Measurements from ENCODE around the gene ZIC1. TPM values are rescaled to one million over a fixed set of nuclear protein-coding genes. Genes with fewer than 3 reads are reported as not detected.

Gene ZIC1
- total RNA-seq, 3 donors from 2014 or later: 2.0 to 6.1 TPM; not detected in 1

DNA sequence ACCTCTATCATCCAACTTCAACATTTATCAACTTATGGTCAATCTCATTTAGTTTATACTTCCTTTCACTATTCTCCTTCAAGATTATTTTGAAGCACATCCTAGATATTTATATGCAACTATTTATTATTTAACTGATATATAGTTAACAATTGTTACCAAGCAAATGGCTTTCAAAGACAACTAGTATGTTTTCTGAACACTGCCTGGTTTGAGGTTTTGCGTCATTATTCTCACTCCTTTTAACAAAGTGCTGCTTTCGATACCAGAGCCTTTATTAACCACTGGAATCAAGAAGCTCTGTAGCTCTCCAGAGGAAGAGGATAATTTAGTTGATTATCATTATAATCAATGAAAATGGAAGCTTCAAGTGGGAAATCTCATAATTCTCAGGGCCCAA is 19.6 kb downstream of the ZIC1 start:
- Histone ChIP-seq H3K27me3 (peaks cover 0 to 32% of the 10 kb centered on the region in 2 donors), H3K4me3 (no peak overlapping the region)
- intact Hi-C loops (cut with DNase I; ENCODE audit: low total_unique reads): no loop called here

DNA sequence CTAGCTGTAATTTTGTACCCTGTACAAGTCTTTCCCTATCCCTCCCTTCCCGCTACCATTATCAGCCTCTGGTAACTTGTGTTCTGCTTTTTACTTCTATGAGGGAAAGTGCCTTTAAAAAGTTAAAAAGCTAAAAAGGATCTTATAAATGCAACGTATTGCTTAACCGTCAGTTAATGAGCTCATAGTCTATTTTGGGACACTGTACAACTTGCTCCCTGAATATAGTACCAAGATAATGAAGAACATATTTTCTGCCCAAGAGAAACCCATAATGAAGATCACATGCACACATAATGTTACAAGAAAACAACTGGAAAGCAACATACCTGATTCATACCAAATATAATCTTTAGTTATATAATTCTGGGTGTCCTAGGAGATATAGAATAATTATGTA is 22.6 kb downstream of the ZIC1 start:
- Histone ChIP-seq H3K4me1 (no peaks in the 10 kb centered on the region), H3K27me3 (peaks cover 0 to 13% of the 10 kb centered on the region in 2 donors), H3K9me3 (no peaks in the 10 kb centered on the region), H3K27ac (no peak overlapping the region), H3K36me3 (no peaks in the 10 kb centered on the region), H3K4me3 (no peak overlapping the region)
- intact Hi-C loops (cut with DNase I; ENCODE audit: low total_unique reads): no loop called here
- TF ChIP-seq POLR2A (IDR thresholded peaks at IDR 0.05) (no peak), POLR2AphosphoS5 (IDR thresholded peaks at IDR 0.05) (no peak)
- TF ChIP-seq, protein P1, sequence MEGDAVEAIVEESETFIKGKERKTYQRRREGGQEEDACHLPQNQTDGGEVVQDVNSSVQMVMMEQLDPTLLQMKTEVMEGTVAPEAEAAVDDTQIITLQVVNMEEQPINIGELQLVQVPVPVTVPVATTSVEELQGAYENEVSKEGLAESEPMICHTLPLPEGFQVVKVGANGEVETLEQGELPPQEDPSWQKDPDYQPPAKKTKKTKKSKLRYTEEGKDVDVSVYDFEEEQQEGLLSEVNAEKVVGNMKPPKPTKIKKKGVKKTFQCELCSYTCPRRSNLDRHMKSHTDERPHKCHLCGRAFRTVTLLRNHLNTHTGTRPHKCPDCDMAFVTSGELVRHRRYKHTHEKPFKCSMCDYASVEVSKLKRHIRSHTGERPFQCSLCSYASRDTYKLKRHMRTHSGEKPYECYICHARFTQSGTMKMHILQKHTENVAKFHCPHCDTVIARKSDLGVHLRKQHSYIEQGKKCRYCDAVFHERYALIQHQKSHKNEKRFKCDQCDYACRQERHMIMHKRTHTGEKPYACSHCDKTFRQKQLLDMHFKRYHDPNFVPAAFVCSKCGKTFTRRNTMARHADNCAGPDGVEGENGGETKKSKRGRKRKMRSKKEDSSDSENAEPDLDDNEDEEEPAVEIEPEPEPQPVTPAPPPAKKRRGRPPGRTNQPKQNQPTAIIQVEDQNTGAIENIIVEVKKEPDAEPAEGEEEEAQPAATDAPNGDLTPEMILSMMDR (IDR thresholded peaks at IDR 0.05): no peak
- no peak for DNase-seq (ENCODE audit: low spot score in 2 of 2)

More for the DNA sequence above, 19.6 kb downstream of the ZIC1 start:
- H3K36me3 ChIP-seq: no peaks in the 10 kb centered on the region
- no peak for DNase-seq (ENCODE audit: low spot score in 2 of 2)
- no peaks in the 10 kb centered on the region for H3K4me1 ChIP-seq
- TF ChIP-seq, protein P1 (IDR thresholded peaks at IDR 0.05): no peak
- no peaks in the 10 kb centered on the region for H3K9me3 ChIP-seq
- no peak overlapping the region for H3K27ac ChIP-seq

DNA sequence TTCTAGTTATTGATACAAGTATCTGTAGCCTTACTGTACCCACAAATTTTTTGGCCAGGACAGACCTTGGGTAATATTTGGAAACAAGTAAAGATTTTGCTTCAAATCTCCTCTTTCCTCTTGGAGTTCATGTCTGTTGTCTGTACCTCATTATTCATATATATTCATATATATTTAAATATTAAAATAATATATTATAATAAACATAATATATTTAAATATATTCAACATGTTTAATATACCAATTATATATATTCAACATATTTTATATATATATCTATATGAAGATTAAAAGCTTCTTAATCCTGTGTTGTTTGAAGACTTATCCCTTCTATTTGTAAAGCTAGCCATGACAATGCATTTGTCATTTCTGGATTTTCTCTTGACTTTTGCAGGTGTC is 38.1 kb downstream of the ZIC1 start:
- no peaks in the 10 kb centered on the region for H3K9me3 ChIP-seq
- no peak overlapping the region for H3K27ac ChIP-seq
- H3K4me1 ChIP-seq: no peaks in the 10 kb centered on the region
- no peaks in the 10 kb centered on the region for H3K36me3 ChIP-seq
- no peak for DNase-seq (ENCODE audit: low spot score in 2 of 2)
- H3K4me3 ChIP-seq: no peak overlapping the region
- H3K27me3 ChIP-seq: no peaks in the 10 kb centered on the region
- intact Hi-C loops (cut with DNase I; ENCODE audit: low total_unique reads): no loop called here
- TF ChIP-seq POLR2A (IDR thresholded peaks at IDR 0.05): no peak
- TF ChIP-seq, protein P1 (IDR thresholded peaks at IDR 0.05): no peak
- TF ChIP-seq POLR2AphosphoS5 (IDR thresholded peaks at IDR 0.05): no peak

DNA sequence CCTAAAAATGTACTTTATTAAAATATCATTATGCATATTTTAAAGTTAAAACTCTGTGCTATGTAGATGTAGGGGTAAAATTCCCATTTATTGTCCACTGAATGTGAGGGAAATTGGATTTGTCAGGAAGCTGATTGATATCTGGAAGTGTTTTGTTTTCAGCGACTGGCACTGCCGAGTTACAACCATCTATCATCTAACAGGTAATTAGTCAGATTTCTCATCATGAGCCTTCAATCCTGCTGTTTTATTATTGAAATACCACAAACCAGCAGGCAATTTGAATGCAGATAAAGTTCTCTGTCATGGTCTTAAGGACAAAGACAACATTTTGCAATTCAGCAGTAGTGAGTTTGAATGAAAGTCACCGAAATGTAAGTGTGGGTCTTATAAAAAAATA is 40.5 kb downstream of the ZIC1 start:
- H3K4me3 ChIP-seq: no peak overlapping the region
- DNase-seq (ENCODE audit: low spot score in 2 of 2): no peak
- no peaks in the 10 kb centered on the region for H3K36me3 ChIP-seq
- intact Hi-C loops (cut with DNase I; ENCODE audit: low total_unique reads): no loop called here
- no peak overlapping the region for H3K27ac ChIP-seq
- no peaks in the 10 kb centered on the region for H3K27me3 ChIP-seq
- TF ChIP-seq, protein P1 (IDR thresholded peaks at IDR 0.05): no peak
- no peak for TF ChIP-seq POLR2A (IDR thresholded peaks at IDR 0.05)
- no peak for TF ChIP-seq POLR2AphosphoS5 (IDR thresholded peaks at IDR 0.05)
- no peaks in the 10 kb centered on the region for H3K4me1 ChIP-seq
- no peaks in the 10 kb centered on the region for H3K9me3 ChIP-seq

DNA sequence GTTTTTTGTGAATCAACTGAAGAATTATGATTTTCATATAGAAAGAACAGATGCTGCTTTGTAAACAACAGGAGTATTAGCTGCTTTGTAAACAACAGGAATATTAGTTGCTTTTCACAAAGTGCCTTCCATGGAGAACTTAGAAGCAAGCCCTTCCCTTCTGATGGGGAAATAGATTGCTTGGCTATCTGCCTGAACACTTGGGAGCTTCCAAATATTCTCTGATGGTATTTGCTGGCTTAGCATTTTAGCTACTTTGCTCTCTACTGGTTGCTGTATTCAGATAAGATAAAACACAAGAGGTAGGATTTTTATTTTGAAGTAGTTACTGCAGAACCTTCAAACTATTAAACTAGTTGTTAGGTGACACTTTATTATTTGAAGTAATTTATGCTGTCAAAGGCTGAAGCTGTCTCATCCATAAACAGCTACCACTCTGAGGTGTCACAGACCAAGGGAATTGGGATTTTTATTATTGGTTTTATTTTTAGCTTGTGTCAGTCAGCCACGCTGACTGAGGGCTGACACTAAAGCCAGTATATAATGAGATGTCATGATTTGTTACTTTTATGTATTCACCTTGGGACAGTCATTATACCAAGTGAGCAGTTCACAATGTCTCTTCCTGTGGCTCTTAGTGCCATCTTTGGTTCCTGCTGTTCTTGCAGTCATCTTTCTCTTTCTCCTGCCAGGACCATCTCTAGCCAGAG is 50.0 kb downstream of the ZIC1 start:
- Histone ChIP-seq H3K9me3 (no peaks in the 10 kb centered on the region), H3K4me3 (no peak overlapping the region), H3K36me3 (no peaks in the 10 kb centered on the region), H3K27ac (no peak overlapping the region), H3K27me3 (no peaks in the 10 kb centered on the region), H3K4me1 (no peaks in the 10 kb centered on the region)
- TF ChIP-seq POLR2AphosphoS5 (IDR thresholded peaks at IDR 0.05): no peak
- TF ChIP-seq, protein P1 (IDR thresholded peaks at IDR 0.05): no peak
- no peak for TF ChIP-seq POLR2A (IDR thresholded peaks at IDR 0.05)
- no peak for DNase-seq (ENCODE audit: low spot score in 2 of 2)
- intact Hi-C loops (cut with DNase I; ENCODE audit: low total_unique reads): no loop called here

All from breast epithelium (tissue), 4 donors.